RWPE2 (cell line): ENCODE measurements around the gene C1orf174.

Experiments used
- ATAC-seq: fragments of 200-7000 bp; cut with Tn5 transposase; 3 replicates; pipeline ENCODE4 v1.9.1; 2021; ENCODE audit warnings: low read depth
- DNase-seq: peaks from one replicate; pipeline ENCODE4 v3.0.0-alpha.2; 2020; ENCODE audit warnings: low spot score
- H3K27ac ChIP-seq: fragments of 450-650 bp; 2 replicates; pipeline ENCODE4 v1.5.1; 2017; ENCODE audit warnings: mild to moderate bottlenecking; ENCODE audit not compliant: poor library complexity, severe bottlenecking
- H3K27me3 ChIP-seq: fragments of 250-450 bp; sonication (Bioruptor Pico); 2 replicates; pipeline ENCODE4 v1.5.1; 2021; ENCODE audit warnings: mild to moderate bottlenecking, moderate library complexity; ENCODE audit not compliant: insufficient read depth, poor library complexity, severe bottlenecking
- H3K36me3 ChIP-seq: fragments of 250-450 bp; sonication (Bioruptor Pico); 2 replicates; pipeline ENCODE4 v1.5.1; 2020; ENCODE audit warnings: low read depth, mild to moderate bottlenecking, moderate library complexity
- H3K4me1 ChIP-seq: fragments of 250-450 bp; sonication (Bioruptor Pico); 2 replicates; pipeline ENCODE4 v1.5.1; 2021; ENCODE audit warnings: mild to moderate bottlenecking, moderate library complexity; ENCODE audit not compliant: insufficient read depth, poor library complexity, severe bottlenecking
- H3K4me3 ChIP-seq: fragments of 250-450 bp; sonication (Bioruptor Pico); 2 replicates; pipeline ENCODE4 v1.5.1; 2021; ENCODE audit warnings: mild to moderate bottlenecking, moderate library complexity; ENCODE audit not compliant: severe bottlenecking
- H3K9me3 ChIP-seq: fragments of 250-450 bp; sonication (Bioruptor Pico); 2 replicates; pipeline ENCODE4 v1.5.1; 2021; ENCODE audit warnings: mild to moderate bottlenecking, moderate library complexity; ENCODE audit not compliant: severe bottlenecking
- TF ChIP-seq, protein P1 (sequence below): fragments of 450-650 bp; IDR thresholded peaks from one replicate; pipeline ENCODE4 v1.5.1; 2017; ENCODE audit warnings: mild to moderate bottlenecking, moderate library complexity; ENCODE audit not compliant: poor library complexity, severe bottlenecking

The C1orf174 gene

DNA sequence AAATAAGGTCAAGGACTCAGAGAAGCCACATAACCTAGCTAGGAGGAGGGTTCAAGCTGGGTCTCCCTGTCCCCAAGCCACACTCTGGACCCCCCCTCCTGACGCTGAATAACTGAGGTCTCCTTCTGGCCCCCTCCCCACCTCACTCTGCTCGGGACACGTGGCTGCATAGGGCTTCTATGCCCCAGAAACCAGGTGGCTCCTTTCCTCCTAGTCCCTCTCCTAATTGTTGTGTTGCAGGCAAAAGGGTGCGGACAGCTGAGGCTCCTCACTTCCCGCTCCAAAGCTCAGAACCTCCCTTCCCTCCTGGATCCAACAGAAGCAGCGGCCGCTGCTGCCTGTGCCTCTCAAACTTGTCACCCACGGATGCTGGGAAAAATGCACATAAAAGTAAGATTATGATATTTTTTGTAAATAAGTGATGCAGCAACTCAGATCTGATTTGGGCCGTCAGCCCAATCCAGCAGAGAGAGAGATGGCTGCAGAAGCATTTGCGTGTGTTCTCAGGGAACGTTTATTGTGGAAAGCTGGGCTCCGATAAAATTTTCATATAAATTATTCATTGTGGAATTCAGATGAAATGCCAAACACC is 40.8 kb upstream of the C1orf174 start:
- H3K27me3 ChIP-seq: no peaks in the 10 kb centered on the region
- no peaks in the 10 kb centered on the region for H3K4me1 ChIP-seq
- no peak for DNase-seq
- H3K27ac ChIP-seq: no peak overlapping the region
- H3K4me3 ChIP-seq: no peak overlapping the region
- no peak for ATAC-seq
- no peaks in the 10 kb centered on the region for H3K36me3 ChIP-seq
- TF ChIP-seq, protein P1, sequence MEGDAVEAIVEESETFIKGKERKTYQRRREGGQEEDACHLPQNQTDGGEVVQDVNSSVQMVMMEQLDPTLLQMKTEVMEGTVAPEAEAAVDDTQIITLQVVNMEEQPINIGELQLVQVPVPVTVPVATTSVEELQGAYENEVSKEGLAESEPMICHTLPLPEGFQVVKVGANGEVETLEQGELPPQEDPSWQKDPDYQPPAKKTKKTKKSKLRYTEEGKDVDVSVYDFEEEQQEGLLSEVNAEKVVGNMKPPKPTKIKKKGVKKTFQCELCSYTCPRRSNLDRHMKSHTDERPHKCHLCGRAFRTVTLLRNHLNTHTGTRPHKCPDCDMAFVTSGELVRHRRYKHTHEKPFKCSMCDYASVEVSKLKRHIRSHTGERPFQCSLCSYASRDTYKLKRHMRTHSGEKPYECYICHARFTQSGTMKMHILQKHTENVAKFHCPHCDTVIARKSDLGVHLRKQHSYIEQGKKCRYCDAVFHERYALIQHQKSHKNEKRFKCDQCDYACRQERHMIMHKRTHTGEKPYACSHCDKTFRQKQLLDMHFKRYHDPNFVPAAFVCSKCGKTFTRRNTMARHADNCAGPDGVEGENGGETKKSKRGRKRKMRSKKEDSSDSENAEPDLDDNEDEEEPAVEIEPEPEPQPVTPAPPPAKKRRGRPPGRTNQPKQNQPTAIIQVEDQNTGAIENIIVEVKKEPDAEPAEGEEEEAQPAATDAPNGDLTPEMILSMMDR: no peak
- no peaks in the 10 kb centered on the region for H3K9me3 ChIP-seq

DNA sequence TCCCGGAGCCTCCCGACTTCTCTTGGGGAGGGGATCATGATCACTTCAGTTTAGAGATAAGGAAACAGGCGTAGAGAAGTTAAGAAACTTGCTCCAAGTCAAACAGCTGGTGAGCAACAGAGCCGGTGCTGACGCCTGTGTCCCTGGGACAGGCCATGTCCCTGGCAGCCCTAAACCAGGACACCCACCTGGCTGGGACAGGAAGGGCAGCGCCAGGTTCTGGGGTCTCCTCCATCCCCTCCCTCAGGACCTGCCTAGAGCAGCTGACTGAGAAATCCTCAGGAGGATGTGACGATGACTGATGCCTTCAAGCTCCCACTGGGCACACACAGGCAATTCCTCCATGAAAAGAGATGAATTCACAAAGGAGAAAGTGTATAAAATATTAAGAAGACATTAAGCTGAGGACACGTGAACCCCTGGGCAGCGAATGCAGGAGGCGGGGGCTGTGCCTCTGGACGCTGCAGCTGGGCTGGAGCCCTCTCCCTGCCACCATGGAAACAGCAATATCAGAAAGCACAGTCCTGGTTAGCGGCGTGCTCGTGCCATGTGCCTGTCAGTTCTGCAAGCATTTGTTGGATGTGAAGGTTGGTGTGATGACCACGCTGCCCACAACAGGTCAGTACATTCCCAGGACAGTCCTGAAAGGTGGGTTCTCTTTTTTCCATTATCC is 40.1 kb upstream of the C1orf174 start:
- Histone ChIP-seq H3K27me3 (no peaks in the 10 kb centered on the region), H3K4me1 (no peaks in the 10 kb centered on the region), H3K27ac (no peak overlapping the region), H3K4me3 (no peak overlapping the region), H3K9me3 (no peaks in the 10 kb centered on the region), H3K36me3 (no peaks in the 10 kb centered on the region)
- TF ChIP-seq, protein P1: no peak
- DNase-seq (no peak), ATAC-seq (no peak)

DNA sequence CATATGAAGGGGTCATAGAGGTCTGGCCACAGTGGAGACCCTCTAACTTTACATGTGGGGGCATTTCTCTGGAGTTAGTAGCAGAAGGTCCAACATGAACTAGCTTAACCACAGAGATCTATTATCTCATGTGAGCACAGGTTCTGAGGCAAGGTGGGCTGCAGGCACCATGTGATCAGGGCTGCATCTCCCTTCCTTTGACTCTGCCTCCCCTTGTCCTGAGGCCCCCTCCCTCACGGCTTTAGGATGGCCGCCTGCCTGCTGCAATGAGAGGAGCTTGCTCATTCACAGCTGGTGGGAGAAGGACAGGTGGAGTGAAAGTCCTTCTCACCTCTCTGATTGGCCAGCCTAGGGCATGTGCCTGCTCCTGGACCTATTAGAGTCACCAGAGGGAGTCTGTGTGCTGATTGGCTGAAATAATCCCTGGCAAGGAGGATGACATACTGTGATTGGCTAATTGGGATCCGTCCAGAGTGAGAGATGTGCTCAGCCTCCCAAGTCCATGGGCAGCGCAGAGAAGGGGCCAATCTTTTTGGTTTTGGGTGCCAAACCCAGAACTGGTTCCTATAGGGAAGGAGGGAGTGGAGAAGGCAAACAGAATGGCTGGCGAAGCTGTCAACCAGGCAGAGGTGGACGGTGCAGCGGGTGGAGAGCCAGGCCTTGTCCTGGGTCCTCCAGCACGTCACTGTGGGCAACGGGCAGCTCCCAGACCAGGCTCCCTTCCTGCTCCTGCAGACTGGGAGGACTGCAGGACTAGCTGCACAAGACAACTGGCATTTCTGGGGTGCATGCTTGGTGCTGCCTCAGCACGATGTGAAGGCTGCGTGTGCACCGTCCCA is 39.4 kb upstream of the C1orf174 start:
- DNase-seq (no peak), ATAC-seq (no peak)
- H3K4me1 ChIP-seq: no peaks in the 10 kb centered on the region
- no peak overlapping the region for H3K27ac ChIP-seq
- H3K9me3 ChIP-seq: no peaks in the 10 kb centered on the region
- H3K4me3 ChIP-seq: no peak overlapping the region
- H3K27me3 ChIP-seq: no peaks in the 10 kb centered on the region
- TF ChIP-seq, protein P1: no peak
- no peaks in the 10 kb centered on the region for H3K36me3 ChIP-seq

DNA sequence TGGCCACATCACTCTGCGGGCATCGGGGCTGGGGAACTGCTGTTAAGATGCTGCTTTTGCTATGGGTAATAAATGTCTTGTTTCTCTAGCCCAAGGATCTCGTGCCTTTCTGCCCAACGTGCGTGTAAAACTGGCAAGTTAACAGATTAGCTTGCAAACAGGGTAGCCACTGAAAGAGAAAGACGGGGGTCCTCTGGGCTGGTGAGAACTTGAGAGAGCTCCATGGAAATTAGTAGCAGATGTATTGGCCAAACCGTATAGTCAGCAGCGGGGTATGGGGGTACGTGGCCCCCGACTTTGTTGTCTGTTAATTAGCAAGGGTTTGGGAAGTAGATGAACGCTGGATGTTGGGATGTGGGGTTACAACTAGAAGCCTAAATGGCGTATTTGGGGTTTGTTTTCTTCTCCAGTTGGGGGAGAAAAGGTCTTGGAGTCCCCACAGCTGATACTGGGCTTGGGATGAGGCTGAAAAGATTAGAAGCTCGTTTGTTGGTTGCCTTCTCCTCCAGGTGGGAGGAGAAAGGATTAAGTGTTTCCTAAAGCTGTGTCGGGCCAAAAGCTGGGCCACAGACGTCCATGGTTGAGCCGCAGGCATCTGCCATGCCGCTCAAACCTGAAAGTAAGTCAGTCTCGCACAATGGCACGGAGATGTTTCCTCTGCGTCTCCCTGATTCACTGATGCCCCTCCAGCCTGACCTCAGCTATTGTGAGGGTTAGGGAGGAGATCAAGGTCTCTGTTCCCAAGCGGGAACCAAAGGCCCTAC is 32.3 kb upstream of the C1orf174 start:
- no peak overlapping the region for H3K27ac ChIP-seq
- no peaks in the 10 kb centered on the region for H3K9me3 ChIP-seq
- H3K27me3 ChIP-seq: peaks cover 4% of the 10 kb centered on the region
- TF ChIP-seq, protein P1: no peak
- H3K36me3 ChIP-seq: no peaks in the 10 kb centered on the region
- DNase-seq: no peak
- H3K4me3 ChIP-seq: no peak overlapping the region
- ATAC-seq: no peak
- H3K4me1 ChIP-seq: no peaks in the 10 kb centered on the region
